HCT116 (cell line): ENCODE results near the gene KCNK10. TPM values are rescaled to one million over a fixed set of nuclear protein-coding genes. Genes with fewer than 3 reads are reported as not detected.

Source experiments
- total RNA-seq: library from RNA; stranded (reverse); gene quantifications from one replicate; pipeline ENCODE4 v1.2.1, GENCODE V29; 2021; ENCODE audit not compliant: unreplicated experiment

KCNK10 gene
- total RNA-seq, 1 experiment from 2014 or later = not detected

Other genes with a start within 250 kb of the KCNK10 start
- 6.2 TPM for gene SPATA7, start 62.4 kb upstream of the KCNK10 start, total RNA-seq
- 7.6 TPM for gene PTPN21, start 231.7 kb upstream of the KCNK10 start, total RNA-seq
- 66.2 TPM for gene ZC3H14, start 239.8 kb upstream of the KCNK10 start, total RNA-seq